Measurements from ENCODE around the gene RAB35. TPM values are rescaled to one million over a fixed set of nuclear protein-coding genes. Genes with fewer than 3 reads are reported as not detected.

Gene RAB35
- polyA plus RNA-seq, 2 of the 4 experiments (the other 2 are of a cell fraction), result 44.0 to 67.6 TPM

GRCh38 chr12:120096671-120097202 is 19.8 kb downstream of the RAB35 start:
- Histone ChIP-seq H3K4me2 (no peak overlapping the region), H3K4me3 (no peak overlapping the region), H3K4me1 (no peaks in the 10 kb centered on the region), H3K9me3 (no peaks in the 10 kb centered on the region), H3K27ac (no peak overlapping the region)
- CTCF ChIA-PET, result interaction anchor here (0.6 to 2.1 kb wide), 3 partner anchors 10 to 22 kb away, joined by 3 to 10 read pairs (median 3); no protein-coding TSS in a partner anchor
- DNase-seq (ENCODE audit: low read depth in 1 of 2, low spot score in 1 of 2), result no peak
- no peak for ATAC-seq
- FAIRE-seq, result no peak
- POLR2A ChIA-PET, result no interaction called here
- TF ChIP-seq CEBPB (IDR thresholded peaks at IDR 0.05) (no peak), HEYL (CRISPR knock-in tag; IDR thresholded peaks at IDR 0.05) (no peak), HOXA7 (CRISPR knock-in tag; IDR thresholded peaks at IDR 0.05) (no peak), CBX8 (IDR thresholded peaks at IDR 0.05) (no peak), EHF (CRISPR knock-in tag; IDR thresholded peaks at IDR 0.05) (no peak), JUNB (IDR thresholded peaks at IDR 0.05) (no peak), FOSB (CRISPR knock-in tag; IDR thresholded peaks at IDR 0.05) (no peak), HOXB13 (CRISPR knock-in tag; IDR thresholded peaks at IDR 0.05; ENCODE audit: low read depth) (no peak), BHLHE40 (IDR thresholded peaks at IDR 0.05; ENCODE audit: low read depth, low read length) (no peak), NR3C1 (IDR thresholded peaks at IDR 0.05) (no peak), RFX5 (IDR thresholded peaks at IDR 0.05) (no peak), PBX3 (IDR thresholded peaks at IDR 0.05) (no peak), FOXS1 (CRISPR knock-in tag; IDR thresholded peaks at IDR 0.05) (no peak), JUN (IDR thresholded peaks at IDR 0.05) (no peak), HOXB5 (CRISPR knock-in tag; IDR thresholded peaks at IDR 0.05) (no peak), RCOR1 (IDR thresholded peaks at IDR 0.05; ENCODE audit: low read depth, low read length) (no peak), NFE2L2 (conservative IDR thresholded peaks at IDR 0.05; ENCODE audit: low read length) (no peak), CHD4 (IDR thresholded peaks at IDR 0.05; ENCODE audit: borderline replicate concordance) (no peak), EP300 (IDR thresholded peaks at IDR 0.05) (no peak)
- TF ChIP-seq, protein P1, sequence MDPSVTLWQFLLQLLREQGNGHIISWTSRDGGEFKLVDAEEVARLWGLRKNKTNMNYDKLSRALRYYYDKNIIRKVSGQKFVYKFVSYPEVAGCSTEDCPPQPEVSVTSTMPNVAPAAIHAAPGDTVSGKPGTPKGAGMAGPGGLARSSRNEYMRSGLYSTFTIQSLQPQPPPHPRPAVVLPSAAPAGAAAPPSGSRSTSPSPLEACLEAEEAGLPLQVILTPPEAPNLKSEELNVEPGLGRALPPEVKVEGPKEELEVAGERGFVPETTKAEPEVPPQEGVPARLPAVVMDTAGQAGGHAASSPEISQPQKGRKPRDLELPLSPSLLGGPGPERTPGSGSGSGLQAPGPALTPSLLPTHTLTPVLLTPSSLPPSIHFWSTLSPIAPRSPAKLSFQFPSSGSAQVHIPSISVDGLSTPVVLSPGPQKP (IDR thresholded peaks at IDR 0.05; ENCODE audit: low read depth, low read length), result no peak
- 91% methylated on average over 34 of the region's 34 CpGs for WGBS (ENCODE audit: missing lambda C conversion rate)

DNA sequence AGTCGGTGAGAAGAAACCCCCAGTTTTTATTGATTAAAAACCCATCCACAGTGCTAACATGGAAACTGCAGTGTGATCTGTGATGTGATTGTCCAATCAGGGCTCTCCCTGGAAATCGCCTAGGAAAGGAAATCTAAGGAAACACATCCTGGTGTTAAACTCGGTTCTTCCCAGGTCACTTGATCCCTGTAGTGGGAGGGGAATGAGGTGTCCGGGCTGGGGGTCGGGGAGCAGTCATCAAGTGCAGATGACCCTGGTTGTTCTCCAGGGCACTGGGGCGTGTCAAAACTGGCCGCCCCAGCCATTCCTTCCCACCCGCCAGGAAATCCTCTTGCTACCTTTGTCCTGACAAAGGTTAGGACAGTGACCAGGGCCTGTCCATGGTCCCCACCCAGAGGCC is 20.8 kb downstream of the RAB35 start:
- Histone ChIP-seq H3K4me1 (no peaks in the 10 kb centered on the region), H3K4me3 (no peak overlapping the region), H3K27ac (no peak overlapping the region), H3K9me3 (no peaks in the 10 kb centered on the region), H3K4me2 (no peak overlapping the region)
- FAIRE-seq (no peak), DNase-seq (ENCODE audit: low read depth in 1 of 2, low spot score in 1 of 2) (no peak), ATAC-seq (no peak)
- ChIA-PET POLR2A (no interaction called here), CTCF (no interaction called here)
- TF ChIP-seq EHF (CRISPR knock-in tag; IDR thresholded peaks at IDR 0.05) (no peak), EHMT2 (IDR thresholded peaks at IDR 0.05; ENCODE audit: low read depth) (no peak), MAFK (IDR thresholded peaks at IDR 0.05; ENCODE audit: partially characterized antibody) (no peak), NFE2L2 (conservative IDR thresholded peaks at IDR 0.05; ENCODE audit: low read length) (no peak), RARB (CRISPR knock-in tag; IDR thresholded peaks at IDR 0.05) (no peak), POLR2A (IDR thresholded peaks at IDR 0.05; ENCODE audit: low read length) (no peak), BHLHE40 (IDR thresholded peaks at IDR 0.05; ENCODE audit: low read depth, low read length) (no peak), TFCP2L1 (CRISPR knock-in tag; IDR thresholded peaks at IDR 0.05) (no peak), RCOR1 (IDR thresholded peaks at IDR 0.05; ENCODE audit: low read depth, low read length) (no peak)
- TF ChIP-seq, protein P2, sequence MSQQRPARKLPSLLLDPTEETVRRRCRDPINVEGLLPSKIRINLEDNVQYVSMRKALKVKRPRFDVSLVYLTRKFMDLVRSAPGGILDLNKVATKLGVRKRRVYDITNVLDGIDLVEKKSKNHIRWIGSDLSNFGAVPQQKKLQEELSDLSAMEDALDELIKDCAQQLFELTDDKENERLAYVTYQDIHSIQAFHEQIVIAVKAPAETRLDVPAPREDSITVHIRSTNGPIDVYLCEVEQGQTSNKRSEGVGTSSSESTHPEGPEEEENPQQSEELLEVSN (IDR thresholded peaks at IDR 0.05; ENCODE audit: borderline replicate concordance, low read depth), result no peak
- WGBS (ENCODE audit: missing lambda C conversion rate), result 84% methylated on average over 8 of the region's 8 CpGs

Measured in A549 (cell line).